ENCODE results near the gene TARS1.

The TARS1 gene

DNA sequence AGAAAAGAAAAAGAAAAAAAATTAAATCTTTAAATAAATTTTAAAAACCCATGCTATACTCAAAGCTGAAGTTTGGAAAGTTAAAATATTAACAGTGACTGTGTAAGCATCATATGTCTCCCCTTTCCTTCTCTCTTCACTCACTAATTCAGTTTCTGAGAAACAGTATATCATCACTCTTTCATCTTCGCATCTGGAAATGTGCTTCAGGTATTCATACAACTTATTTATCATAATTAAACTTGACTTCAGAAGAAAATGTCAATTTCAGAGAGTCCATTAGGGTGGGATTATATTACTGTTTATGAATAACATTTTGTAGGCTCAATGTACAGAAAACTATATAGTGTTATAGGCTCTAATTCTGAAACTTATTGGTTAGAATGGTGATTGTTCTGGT, 29.3 kb upstream of the TARS1 start:
- peaks cover 0 to 10% (median 0%) of the 10 kb centered on the region in 11 experiments; a peak in 1 of 22 replicates for H3K9me3 ChIP-seq (replicated peaks in 1 of 11)
- H3K27me3 ChIP-seq, result no peaks in the 10 kb centered on the region
- H3K4me2 ChIP-seq, result no peak overlapping the region
- TF ChIP-seq Cebpa-rat (IDR thresholded peaks at IDR 0.05), result no peak
- H3K27ac ChIP-seq, result no peak overlapping the region
- no peak overlapping the region for H3K9ac ChIP-seq
- no peaks in the 10 kb centered on the region for H3K4me1 ChIP-seq
- H4K20me1 ChIP-seq, result no peaks in the 10 kb centered on the region; a peak in 1 of 22 replicates
- no peak overlapping the region for H3K4me3 ChIP-seq
- H3K36me3 ChIP-seq, result no peaks in the 10 kb centered on the region

DNA sequence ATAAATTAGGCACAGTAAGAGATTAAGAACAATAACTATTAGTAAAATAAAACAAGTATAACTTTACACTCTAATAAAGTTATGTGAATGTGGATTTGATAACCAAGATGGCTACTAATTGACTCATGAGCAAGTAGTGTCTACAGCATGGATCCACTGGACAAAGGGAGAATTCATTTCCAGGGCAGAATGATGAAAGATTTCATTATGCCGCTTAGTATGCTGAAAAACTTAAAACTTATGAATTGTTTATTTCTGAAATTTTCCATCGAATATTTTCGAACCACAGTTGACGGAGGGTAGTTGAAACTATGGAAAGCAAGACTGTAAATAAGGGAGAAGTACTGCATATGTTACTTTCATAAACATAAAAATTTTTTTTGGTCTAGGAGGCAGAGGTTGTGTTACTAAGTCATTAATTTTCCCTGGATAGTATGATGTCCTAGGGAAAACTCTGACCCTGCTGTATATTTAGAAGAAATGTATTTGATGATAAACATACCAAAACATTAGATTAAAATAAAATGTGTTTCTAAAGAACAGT, 24.9 kb upstream of the TARS1 start:
- H4K20me1 ChIP-seq, result no peaks in the 10 kb centered on the region
- no peak overlapping the region for H3K9ac ChIP-seq
- no peaks in the 10 kb centered on the region for H3K4me1 ChIP-seq
- no peak overlapping the region for H3K4me2 ChIP-seq
- no peak overlapping the region for H3K27ac ChIP-seq
- no peak for TF ChIP-seq Cebpa-rat (IDR thresholded peaks at IDR 0.05)
- peaks cover 0 to 10% (median 0%) of the 10 kb centered on the region in 11 experiments; a peak in 1 of 22 replicates for H3K9me3 ChIP-seq (replicated peaks in 1 of 11)
- no peaks in the 10 kb centered on the region for H3K36me3 ChIP-seq
- H3K27me3 ChIP-seq, result no peaks in the 10 kb centered on the region
- no peak overlapping the region for H3K4me3 ChIP-seq

DNA sequence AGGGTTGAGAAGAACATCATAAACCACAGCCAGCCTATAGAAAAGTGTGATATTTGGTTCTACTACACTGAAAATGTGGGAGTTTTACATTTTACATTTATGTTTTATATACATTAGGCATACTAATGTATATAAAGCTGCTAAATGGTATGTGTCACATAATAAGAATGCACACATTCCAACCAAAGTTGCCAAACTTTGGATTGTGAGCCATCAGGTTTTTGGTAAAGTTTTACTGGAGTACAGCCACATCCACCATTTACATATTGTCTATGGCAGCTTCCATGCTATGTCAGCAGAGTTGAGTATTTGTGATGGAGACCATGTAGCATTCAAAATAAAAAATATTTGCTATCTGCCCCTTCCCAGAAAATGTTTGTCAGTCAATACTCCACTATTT, 23.1 kb upstream of the TARS1 start:
- no peak overlapping the region for H3K27ac ChIP-seq
- H4K20me1 ChIP-seq, result no peaks in the 10 kb centered on the region
- 0 out of 22 replicates have a peak, but pooled peaks cover 0 to 2% (median 0%) of the 10 kb centered on the region in 11 experiments for H3K9me3 ChIP-seq (replicated peaks in 1 of 11)
- H3K4me2 ChIP-seq, result no peak overlapping the region
- no peak for TF ChIP-seq Cebpa-rat (IDR thresholded peaks at IDR 0.05)
- H3K4me3 ChIP-seq, result no peak overlapping the region
- no peaks in the 10 kb centered on the region for H3K36me3 ChIP-seq
- no peaks in the 10 kb centered on the region for H3K27me3 ChIP-seq
- no peaks in the 10 kb centered on the region for H3K4me1 ChIP-seq
- H3K9ac ChIP-seq, result no peak overlapping the region

DNA sequence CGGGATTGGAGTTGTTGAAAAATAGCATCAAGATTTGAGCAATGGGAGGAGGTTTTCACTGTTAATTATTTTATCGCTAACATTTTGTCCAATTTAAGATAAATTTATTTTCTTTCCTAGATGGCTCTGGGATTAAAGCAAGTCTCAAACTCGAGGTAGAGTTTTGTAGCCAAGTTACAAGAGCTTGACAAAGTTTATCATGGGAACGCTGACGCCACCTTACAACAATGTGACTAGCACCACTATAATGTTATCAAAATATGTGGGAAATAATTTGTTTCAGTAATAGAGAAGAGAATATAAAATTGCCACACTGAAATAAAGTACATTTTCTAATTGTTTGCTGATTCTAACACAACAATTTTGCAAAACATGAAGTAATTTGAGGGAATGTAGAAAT, 19.8 kb upstream of the TARS1 start:
- Histone ChIP-seq H3K27me3 (no peaks in the 10 kb centered on the region), H3K9me3 (replicated peaks in 1 of 11) (no peaks in the 10 kb centered on the region), H3K36me3 (no peaks in the 10 kb centered on the region), H3K4me2 (no peak overlapping the region), H3K4me1 (no peaks in the 10 kb centered on the region), H3K9ac (no peak overlapping the region), H3K4me3 (no peak overlapping the region), H4K20me1 (no peaks in the 10 kb centered on the region), H3K27ac (no peak overlapping the region)
- TF ChIP-seq Cebpa-rat (IDR thresholded peaks at IDR 0.05), result no peak

DNA sequence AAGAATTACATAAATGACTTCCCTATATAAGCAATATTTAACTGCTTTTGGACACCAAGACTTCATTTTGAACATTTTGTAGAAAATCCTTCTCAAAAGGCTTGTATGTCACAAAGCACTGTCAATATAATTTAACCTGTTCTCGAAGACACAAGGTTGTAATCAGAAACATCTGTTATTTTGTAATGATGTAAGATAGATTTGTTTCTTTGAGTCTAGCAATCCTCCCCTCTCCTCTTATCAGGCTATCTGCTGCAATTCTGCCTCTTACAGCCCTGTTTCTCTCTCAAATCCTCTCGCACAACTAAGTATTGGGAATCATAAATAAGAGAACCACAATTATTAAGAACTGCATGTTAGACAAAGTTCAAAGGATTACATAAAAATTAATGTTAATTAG, 18.6 kb upstream of the TARS1 start:
- no peak for TF ChIP-seq Cebpa-rat (IDR thresholded peaks at IDR 0.05)
- Histone ChIP-seq H3K4me2 (no peak overlapping the region), H3K4me3 (no peak overlapping the region), H3K27ac (no peak overlapping the region), H3K9ac (no peak overlapping the region), H3K4me1 (no peaks in the 10 kb centered on the region), H4K20me1 (no peaks in the 10 kb centered on the region), H3K36me3 (no peaks in the 10 kb centered on the region), H3K9me3 (replicated peaks in 1 of 11) (no peaks in the 10 kb centered on the region), H3K27me3 (no peaks in the 10 kb centered on the region)

DNA sequence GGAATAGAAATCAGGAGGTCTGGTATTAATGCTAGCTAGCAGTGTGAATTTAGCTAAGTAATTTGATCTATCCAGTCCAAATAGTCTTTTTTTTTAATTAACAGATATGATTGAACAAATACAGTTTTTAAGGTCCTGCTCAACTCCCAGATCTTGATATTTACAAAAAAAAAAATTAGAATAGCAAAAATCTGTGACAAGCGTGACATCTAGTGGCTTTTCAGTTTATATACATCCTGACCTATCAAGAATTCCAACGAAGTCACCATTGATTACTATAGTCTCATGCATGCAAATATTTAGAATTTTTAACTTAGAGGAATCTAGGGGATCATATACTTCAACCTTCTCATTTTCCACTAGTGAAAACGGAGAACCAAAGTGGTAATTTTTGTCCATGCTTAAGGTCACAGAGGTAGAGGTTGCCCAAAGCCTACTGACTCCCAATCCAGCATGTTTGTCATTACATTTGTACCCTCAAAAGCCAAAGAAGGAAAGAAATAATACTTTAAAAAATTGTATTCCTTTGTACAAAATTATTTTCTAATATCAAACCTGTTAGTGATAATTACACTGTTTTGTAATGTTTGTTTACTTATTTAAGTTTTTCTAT, 17.6 kb upstream of the TARS1 start:
- no peak for TF ChIP-seq Cebpa-rat (IDR thresholded peaks at IDR 0.05)
- H4K20me1 ChIP-seq, result no peaks in the 10 kb centered on the region
- H3K9me3 ChIP-seq (replicated peaks in 1 of 11), result peaks cover 0 to 5% (median 0%) of the 10 kb centered on the region in 11 experiments; a peak in 1 of 22 replicates
- no peak overlapping the region for H3K4me2 ChIP-seq
- no peak overlapping the region for H3K9ac ChIP-seq
- no peaks in the 10 kb centered on the region for H3K36me3 ChIP-seq
- peaks cover 0 to 8% (median 4%) of the 10 kb centered on the region in 10 experiments; a peak in 6 of 20 replicates for H3K4me1 ChIP-seq
- no peak overlapping the region for H3K27ac ChIP-seq
- no peaks in the 10 kb centered on the region for H3K27me3 ChIP-seq
- no peak overlapping the region for H3K4me3 ChIP-seq

DNA sequence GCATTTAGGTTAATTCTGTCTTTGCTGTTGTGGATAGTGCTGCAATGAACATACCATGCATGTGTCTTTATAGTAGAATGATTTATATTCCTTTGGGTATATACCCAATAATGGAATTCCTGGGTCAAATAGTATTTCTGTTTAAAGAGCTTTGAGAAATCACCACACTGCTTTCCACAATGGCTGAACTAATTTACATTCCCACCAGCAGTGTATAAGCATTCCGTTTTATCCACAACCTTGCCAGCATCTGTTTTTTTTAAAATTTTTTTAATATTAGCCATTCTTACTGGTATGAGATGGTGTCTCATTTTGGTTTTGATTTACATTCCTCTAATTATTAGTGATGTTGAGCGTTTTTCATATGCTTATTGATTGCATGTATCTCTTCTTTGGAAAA, 15.5 kb upstream of the TARS1 start:
- H4K20me1 ChIP-seq, result no peaks in the 10 kb centered on the region

DNA sequence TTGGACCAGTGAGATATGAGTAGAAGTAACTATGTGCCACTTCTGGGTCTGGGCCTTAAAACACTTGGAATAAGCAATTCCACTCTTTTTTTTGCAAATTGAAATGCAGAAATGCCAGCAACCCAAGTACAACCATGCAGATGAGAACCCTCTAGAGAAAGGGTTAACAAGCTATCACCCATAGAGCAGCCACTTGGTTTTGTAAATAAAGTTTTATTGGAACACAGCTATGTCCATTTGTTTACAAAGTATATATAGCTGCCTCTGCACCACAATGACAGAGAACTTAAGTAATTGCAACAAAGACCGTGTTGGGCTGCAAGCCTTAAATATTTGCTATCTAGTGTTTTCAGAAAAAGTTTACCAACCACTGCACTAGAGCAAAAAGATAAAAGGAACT, 9.8 kb upstream of the TARS1 start:
- Histone ChIP-seq H3K27ac (no peak overlapping the region), H4K20me1 (no peaks in the 10 kb centered on the region), H3K4me2 (no peak overlapping the region), H3K9me3 (replicated peaks in 1 of 11) (peaks cover 8 to 22% (median 16%) of the 10 kb centered on the region in 11 experiments; a peak in 20 of 22 replicates), H3K36me3 (no peaks in the 10 kb centered on the region), H3K4me3 (no peak overlapping the region), H3K9ac (no peak overlapping the region), H3K4me1 (peaks cover 0 to 13% (median 6%) of the 10 kb centered on the region in 10 experiments; a peak in 11 of 20 replicates), H3K27me3 (no peaks in the 10 kb centered on the region)
- TF ChIP-seq Cebpa-rat (IDR thresholded peaks at IDR 0.05), result no peak

More for the DNA sequence above, 15.5 kb upstream of the TARS1 start:
- TF ChIP-seq Cebpa-rat (IDR thresholded peaks at IDR 0.05), result no peak
- Histone ChIP-seq H3K4me1 (peaks cover 0 to 8% (median 4%) of the 10 kb centered on the region in 10 experiments; a peak in 6 of 20 replicates), H3K4me3 (no peak overlapping the region), H3K9me3 (replicated peaks in 1 of 11) (peaks cover 8 to 21% (median 16%) of the 10 kb centered on the region in 11 experiments; a peak in 20 of 22 replicates), H3K9ac (no peak overlapping the region), H3K27me3 (no peaks in the 10 kb centered on the region), H3K27ac (no peak overlapping the region), H3K36me3 (no peaks in the 10 kb centered on the region), H3K4me2 (no peak overlapping the region)

DNA sequence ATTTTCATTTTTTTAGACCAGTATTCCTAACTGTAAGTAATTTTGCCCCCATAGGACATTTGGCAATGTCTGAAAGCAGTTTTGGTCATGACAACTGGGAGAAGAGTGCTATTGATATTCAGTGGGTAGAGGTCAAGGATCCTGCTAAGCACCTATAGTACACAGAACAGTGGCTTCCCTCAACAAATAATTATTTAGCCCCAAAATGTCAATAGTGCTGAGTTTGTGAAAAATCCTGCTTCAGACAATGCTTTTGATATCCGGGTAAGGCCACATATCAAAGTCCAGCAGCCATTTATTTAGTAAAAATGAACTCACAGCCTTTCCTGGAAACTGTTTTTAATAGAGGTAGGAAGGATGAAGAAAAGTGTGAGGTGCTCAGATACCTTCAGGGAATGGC, 8.1 kb upstream of the TARS1 start:
- H3K4me3 ChIP-seq, result no peak overlapping the region
- H3K36me3 ChIP-seq, result no peaks in the 10 kb centered on the region
- no peaks in the 10 kb centered on the region for H3K27me3 ChIP-seq

More for the DNA sequence above, 8.1 kb upstream of the TARS1 start:
- Histone ChIP-seq H3K9ac (no peak overlapping the region), H3K4me2 (no peak overlapping the region), H3K27ac (no peak overlapping the region), H4K20me1 (no peaks in the 10 kb centered on the region), H3K4me1 (peaks cover 0 to 13% (median 4%) of the 10 kb centered on the region in 10 experiments; a peak in 11 of 20 replicates), H3K9me3 (replicated peaks in 1 of 11) (peaks cover 8 to 22% (median 16%) of the 10 kb centered on the region in 11 experiments; a peak in 20 of 22 replicates)
- no peak for TF ChIP-seq Cebpa-rat (IDR thresholded peaks at IDR 0.05)
